Keratinocyte (primary cell): ENCODE results near the gene NCF4. TPM values are rescaled to one million over a fixed set of nuclear protein-coding genes. Genes with fewer than 3 reads are reported as not detected.

Experiments used
- DNase-seq: peaks from one replicate; pipeline ENCODE4 v3.0.0-alpha.2; 2011; ENCODE audit warnings: low read depth, missing footprints, low spot score
- FAIRE-seq: peaks from 2 replicates; lab custom pipeline; 2011; peaks lifted over from hg19 to GRCh38; lab: Jason Lieb, UNC
- H2AFZ ChIP-seq: 2 replicates; pipeline ENCODE4 v1.6.0; 2012; ENCODE audit warnings: low read length, control low read depth, inconsistent platforms; ENCODE audit not compliant: control insufficient read depth
- H3K27ac ChIP-seq: 2 replicates; pipeline ENCODE4 v1.5.1; 2011; ENCODE audit warnings: low read length; ENCODE audit not compliant: control insufficient read depth, insufficient read depth
- H3K27me3 ChIP-seq: 3 replicates; pipeline ENCODE4 v1.6.0; 2011; ENCODE audit warnings: low read length; ENCODE audit not compliant: control insufficient read depth, insufficient read depth; ENCODE audit errors: extremely low read depth
- H3K36me3 ChIP-seq, 2 experiments: 2 replicates in 1 of 2; 3 replicates in 1 of 2; pipeline ENCODE4 v1.5.1; 2011; ENCODE audit warnings: low read length in 2 of 2, mild to moderate bottlenecking in 1 of 2; ENCODE audit not compliant: control insufficient read depth in 2 of 2, insufficient read depth in 2 of 2; ENCODE audit errors: extremely low read depth in 1 of 2
- H3K4me1 ChIP-seq: 3 replicates; pipeline ENCODE4 v1.5.1; 2011; ENCODE audit warnings: low read length; ENCODE audit not compliant: control insufficient read depth, insufficient read depth; ENCODE audit errors: extremely low read depth
- H3K4me2 ChIP-seq: 3 replicates; pipeline ENCODE4 v1.6.0; 2011; ENCODE audit warnings: low read depth, low read length; ENCODE audit not compliant: control insufficient read depth, insufficient read depth; ENCODE audit errors: extremely low read depth
- H3K4me3 ChIP-seq, 3 experiments: fragments of 200-600 bp in 1 of 3; sonication (generic) in 1 of 3; 2 replicates in 2 of 3; 3 replicates in 1 of 3; pipeline ENCODE4 v1.5.1; 2011 to 2016; ENCODE audit warnings: low read length in 3 of 3, mild to moderate bottlenecking in 3 of 3, control low read depth in 2 of 3, inconsistent platforms in 1 of 3, low read depth in 1 of 3, mixed read lengths in 1 of 3, mixed run types in 1 of 3, moderate library complexity in 1 of 3; ENCODE audit not compliant: control insufficient read depth in 2 of 3, insufficient read depth in 2 of 3; ENCODE audit errors: extremely low read depth in 1 of 3
- H3K79me2 ChIP-seq: 2 replicates; pipeline ENCODE4 v1.6.0; 2012; ENCODE audit warnings: low read length; ENCODE audit not compliant: control insufficient read depth, insufficient read depth
- H3K9ac ChIP-seq: 3 replicates; pipeline ENCODE4 v1.6.0; 2011; ENCODE audit warnings: low read length; ENCODE audit not compliant: control insufficient read depth, insufficient read depth; ENCODE audit errors: extremely low read depth
- H3K9me1 ChIP-seq: 3 replicates; pipeline ENCODE4 v1.6.0; 2011; ENCODE audit warnings: low read length; ENCODE audit not compliant: control insufficient read depth, insufficient read depth; ENCODE audit errors: extremely low read depth
- H3K9me3 ChIP-seq: 2 replicates; pipeline ENCODE4 v1.5.1; 2012; ENCODE audit warnings: low read depth, low read length; ENCODE audit not compliant: control insufficient read depth
- H4K20me1 ChIP-seq: 3 replicates; pipeline ENCODE4 v1.6.0; 2011; ENCODE audit warnings: low read length; ENCODE audit not compliant: control insufficient read depth, insufficient read depth; ENCODE audit errors: extremely low read depth
- CTCF ChIP-seq, 3 experiments: IDR thresholded peaks in 1 of 3; conservative IDR thresholded peaks in 1 of 3; optimal IDR thresholded peaks in 1 of 3; 2 replicates in 2 of 3; 3 replicates in 1 of 3; pipeline versions ENCODE3 to v1.5.1; 2011; ENCODE audit warnings: low read length in 3 of 3, mild to moderate bottlenecking in 3 of 3, moderate library complexity in 2 of 3, control low read depth in 1 of 3, inconsistent platforms in 1 of 3; ENCODE audit not compliant: insufficient read depth in 2 of 3; ENCODE audit errors: extremely low read depth in 1 of 3
- EZH2 ChIP-seq: IDR thresholded peaks from one replicate; pipeline ENCODE4 v1.6.1; 2012; ENCODE audit warnings: inconsistent platforms, mild to moderate bottlenecking, low read length, moderate library complexity
- dilution Hi-C: fragments of 300-500 bp; cut with MboI; formaldehyde crosslinking; loops from one replicate; pipeline ENCODE4 v1.7.0; 2020; ENCODE audit warnings: low sequenced_read_pairs; ENCODE audit not compliant: extremely low pct_ligation_motif_present
- polyA plus RNA-seq, 5 experiments: library from polyadenylated mRNA; depleted of rRNA in 3 of 5; stranded (reverse) in 3 of 5; stranded (forward) in 1 of 5; unstranded in 1 of 5; fragments of >200 nt; gene quantifications; 1 replicate in 1 of 5; 2 replicates in 3 of 5; 3 replicates in 1 of 5; pipeline versions ENCODE4 v1.2.1 to v1.2.3, GENCODE V29; 2011 to 2012; ENCODE audit warnings: missing spikeins in 2 of 5, low read depth in 1 of 5, low replicate concordance in 1 of 5

NCF4 gene
- polyA plus RNA-seq, 1 donor (not counting 4 experiments of a cell fraction or from before 2014, with no cell fraction given): 0.42 TPM

- dilution Hi-C loops: no loop called here
- Histone ChIP-seq H3K9me3 (no peaks in the 10 kb centered on the region), H3K27ac (no peak overlapping the region), H3K27me3 (no peaks in the 10 kb centered on the region), H3K4me1 (peaks cover 25% of the 10 kb centered on the region), H3K36me3 (no peaks in the 10 kb centered on the region), H2AFZ (no peak overlapping the region), H3K4me2 (no peak overlapping the region), H3K9ac (no peak overlapping the region), H4K20me1 (no peaks in the 10 kb centered on the region), H3K9me1 (peaks cover 2% of the 10 kb centered on the region), H3K4me3 (no peak overlapping the region), H3K79me2 (no peaks in the 10 kb centered on the region)
- FAIRE-seq (no peak), DNase-seq (no peak)
- no peak for TF ChIP-seq EZH2
- no peak for TF ChIP-seq CTCF (optimal IDR thresholded peaks at IDR 0.05 in 1 of 3, IDR thresholded peaks at IDR 0.05 in 1 of 3, conservative IDR thresholded peaks at IDR 0.05 in 1 of 3; ENCODE audit: extremely low read depth in 1 of 3, insufficient read depth in 2 of 3, low read length in 3 of 3)
Measured at GRCh38 chr22:36867695-36868094, 6.9 kb downstream of the NCF4 start.

DNA sequence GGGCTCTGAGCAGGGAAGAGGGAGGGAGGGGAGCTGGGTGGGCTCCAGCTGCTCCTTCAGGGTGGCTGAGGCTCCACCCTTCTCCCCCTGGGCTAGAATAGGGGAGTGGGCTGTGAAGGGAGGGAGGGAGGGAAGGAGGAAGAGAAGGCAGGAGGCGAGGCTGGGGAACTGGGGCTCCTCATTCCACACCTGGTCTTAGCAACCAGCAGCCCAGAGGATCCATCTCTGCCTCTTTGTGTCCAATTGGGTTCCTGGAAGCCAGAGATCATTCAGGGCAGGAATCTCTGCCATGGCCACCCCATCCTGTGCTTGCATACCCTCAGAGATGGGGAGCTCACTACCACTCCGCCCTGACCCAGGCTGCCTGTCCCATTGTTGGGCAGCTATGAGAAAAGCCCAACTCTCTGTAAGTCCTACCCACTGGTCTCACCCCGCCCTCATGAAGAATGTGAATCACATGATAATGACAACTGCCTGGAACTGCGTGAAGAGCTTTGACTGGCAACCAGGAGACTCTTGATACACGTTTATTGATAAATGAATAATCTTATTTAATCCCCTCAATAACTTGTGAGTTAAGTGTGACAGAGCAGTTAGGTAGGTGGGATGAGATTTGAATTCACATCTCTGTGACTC, 7.9 kb downstream of the NCF4 start:
- no peak overlapping the region for H3K9ac ChIP-seq
- no peak overlapping the region for H2AFZ ChIP-seq
- H3K27ac ChIP-seq: no peak overlapping the region
- H3K4me2 ChIP-seq: no peak overlapping the region
- H3K9me3 ChIP-seq: no peaks in the 10 kb centered on the region
- FAIRE-seq: no peak
- TF ChIP-seq CTCF (optimal IDR thresholded peaks at IDR 0.05 in 1 of 3, IDR thresholded peaks at IDR 0.05 in 1 of 3, conservative IDR thresholded peaks at IDR 0.05 in 1 of 3; ENCODE audit: extremely low read depth in 1 of 3, insufficient read depth in 2 of 3, low read length in 3 of 3) (no peak), EZH2 (no peak)
- dilution Hi-C loops: no loop called here
- no peak overlapping the region for H3K4me3 ChIP-seq
- H4K20me1 ChIP-seq: no peaks in the 10 kb centered on the region
- H3K79me2 ChIP-seq: no peaks in the 10 kb centered on the region
- no peaks in the 10 kb centered on the region for H3K36me3 ChIP-seq
- peaks cover 30% of the 10 kb centered on the region for H3K4me1 ChIP-seq
- no peak for DNase-seq
- H3K27me3 ChIP-seq: no peaks in the 10 kb centered on the region
- H3K9me1 ChIP-seq: peaks cover 2% of the 10 kb centered on the region
